Activated T-helper 9 cell treated with anti-CD3 and anti-CD28 coated beads, Interleukin-2, amount 50 U/mL, for 16 hours (primary cell): ENCODE results near the gene UBA6.

Experiments
- DNase-seq: peaks from one replicate; pipeline ENCODE4 v3.0.0-alpha.2; 2020; ENCODE audit warnings: low read depth

Gene UBA6

DNA sequence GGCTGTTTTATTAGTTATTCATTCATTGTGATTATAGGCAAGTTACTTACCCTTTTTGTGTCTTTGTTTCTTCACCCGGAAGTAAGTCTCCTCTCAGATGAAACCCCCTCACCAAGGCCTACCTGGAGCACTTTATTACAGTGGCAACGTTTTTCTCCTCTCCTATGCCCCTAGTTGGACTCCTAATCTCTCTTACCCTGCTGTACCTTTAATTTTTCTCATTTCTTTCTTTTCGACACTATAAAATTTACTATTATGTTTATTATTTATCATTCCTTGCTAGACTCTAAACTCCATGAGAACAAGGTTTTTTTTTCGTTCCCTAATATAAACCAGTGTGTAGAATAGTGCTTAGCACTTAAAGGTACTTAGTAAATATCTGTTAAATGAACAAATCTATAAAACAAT is 124.9 kb downstream of the UBA6 start:
- DNase-seq, result no peak

DNA sequence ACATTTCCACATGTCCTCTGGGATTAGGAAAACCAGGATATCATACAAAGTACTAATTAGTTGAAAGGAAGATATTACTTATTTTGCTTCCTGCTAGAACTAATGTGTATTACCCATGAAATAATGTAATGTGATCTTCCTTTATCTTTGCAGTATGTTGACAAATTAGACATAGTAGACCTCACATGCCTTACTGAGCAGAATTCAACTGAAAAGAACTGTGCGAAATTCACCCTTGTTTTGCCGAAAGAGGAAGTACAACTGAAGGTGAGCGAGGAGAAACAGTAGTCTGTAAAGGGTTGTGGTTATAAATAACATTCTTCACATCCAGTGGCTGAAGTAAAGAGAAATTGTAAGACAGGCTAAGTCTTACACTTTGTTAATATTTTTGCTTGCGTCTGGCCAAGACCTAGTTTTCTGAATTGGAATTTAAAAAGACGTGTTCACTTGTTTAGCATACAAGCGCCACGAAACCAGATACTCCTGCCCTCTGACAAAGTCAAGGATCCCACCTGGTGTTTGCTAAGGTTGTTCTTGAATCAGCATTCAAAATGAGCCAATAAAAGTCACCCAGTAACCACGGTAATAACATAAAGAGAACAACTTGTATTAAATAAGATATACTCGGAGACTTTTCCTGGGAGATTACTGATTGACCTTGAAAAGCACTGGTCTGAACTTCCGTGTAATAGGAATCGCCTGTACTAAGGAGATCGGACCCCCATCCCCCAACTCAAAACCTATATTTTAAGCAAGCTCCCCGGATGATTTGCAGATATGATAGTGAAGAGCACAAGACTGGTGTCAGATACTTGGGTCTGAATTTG is 125.5 kb downstream of the UBA6 start:
- DNase-seq, result no peak

DNA sequence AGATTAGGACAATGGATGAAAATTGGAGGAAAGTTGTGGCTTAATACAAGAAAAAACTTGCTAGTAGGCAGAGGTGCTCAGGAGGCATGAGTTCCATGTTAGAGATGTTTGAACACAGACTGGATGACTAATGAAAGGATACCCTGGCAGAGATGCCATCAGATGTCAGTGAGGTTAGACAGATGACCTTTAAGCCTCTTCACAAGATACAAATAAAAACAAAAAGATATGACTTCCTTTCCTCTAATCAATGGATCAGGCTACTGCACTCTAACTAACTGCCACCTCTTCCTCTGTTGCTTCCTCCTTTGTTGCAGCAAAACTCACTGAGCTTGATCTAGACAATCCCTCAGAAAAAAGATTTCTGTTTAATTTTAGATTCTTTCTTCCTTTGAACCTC is 127.8 kb downstream of the UBA6 start:
- DNase-seq, result no peak

DNA sequence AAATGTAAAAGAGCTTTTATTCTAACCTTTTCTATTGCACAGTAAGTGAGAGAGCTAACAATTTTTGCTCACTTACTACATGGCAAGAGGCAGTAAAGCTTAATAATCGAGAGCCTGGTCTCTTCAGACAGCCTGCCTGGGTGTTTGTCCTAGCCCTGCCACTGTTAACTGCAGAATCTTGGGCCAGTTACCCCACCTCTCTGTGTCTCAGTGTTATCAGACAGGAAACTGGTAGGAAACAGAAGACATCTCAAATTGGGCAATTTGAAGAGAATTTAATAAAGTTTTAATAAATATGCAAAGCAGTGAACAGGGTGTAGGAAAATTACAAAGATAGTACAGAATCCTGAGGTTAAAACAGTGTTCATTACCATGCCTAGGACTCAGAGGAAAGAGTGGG is 129.0 kb downstream of the UBA6 start:
- DNase-seq, result no peak

DNA sequence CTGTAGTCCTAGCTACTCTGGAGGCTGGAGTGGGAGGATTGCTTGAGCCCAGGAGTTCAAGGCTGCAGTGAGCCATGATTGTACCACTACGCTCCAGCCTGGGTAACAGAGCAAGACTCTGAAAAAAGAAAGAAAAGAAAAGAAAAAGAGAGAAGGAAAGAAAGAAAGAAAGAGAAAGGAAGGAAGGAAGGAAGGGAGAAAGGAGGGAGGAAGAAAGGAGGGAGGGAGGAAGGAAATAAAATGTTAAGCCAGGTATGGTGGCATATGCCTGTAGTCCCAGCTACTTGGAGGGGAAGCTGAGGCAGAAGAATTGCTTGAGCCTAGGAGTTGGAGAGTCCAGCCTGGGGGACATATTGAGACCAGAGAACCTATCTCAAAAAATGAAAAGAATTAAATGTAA is 130.4 kb downstream of the UBA6 start:
- DNase-seq, result no peak

DNA sequence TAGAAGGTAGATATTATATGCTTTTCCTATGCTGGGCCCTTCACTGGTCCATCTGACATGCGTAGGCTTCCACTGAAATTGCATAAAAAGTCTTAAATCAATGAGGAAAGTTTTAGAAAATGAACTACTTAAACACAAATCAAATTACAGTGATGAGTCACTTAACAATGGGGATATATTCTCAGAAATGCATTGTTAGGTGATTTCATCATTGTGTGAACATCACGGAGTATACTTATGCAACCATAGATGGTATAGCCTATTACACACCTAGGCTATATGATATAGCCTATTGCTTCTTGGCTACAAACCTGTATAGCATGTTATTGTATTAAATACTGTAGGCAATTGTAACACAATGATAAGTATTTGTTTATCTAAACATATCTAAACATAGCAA is 132.1 kb downstream of the UBA6 start:
- no peak for DNase-seq

DNA sequence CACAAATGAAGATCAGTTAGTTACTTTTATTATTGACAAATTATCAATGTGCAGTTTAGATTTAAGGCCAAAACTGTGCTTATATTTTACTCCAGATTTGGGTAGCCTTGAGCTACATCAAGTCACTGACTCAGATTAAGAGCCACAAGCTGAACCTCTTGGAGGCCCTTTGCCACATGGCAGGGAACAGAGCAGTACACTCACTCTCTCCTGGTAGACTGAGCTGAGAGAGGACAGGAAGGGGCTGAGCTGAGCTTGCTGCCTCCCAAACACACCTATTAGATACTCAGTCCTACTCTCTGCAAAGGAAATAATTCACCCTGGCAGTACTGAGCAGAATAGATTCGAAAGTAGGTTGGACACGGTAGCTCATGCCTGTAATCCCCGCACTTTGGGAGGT is 134.6 kb downstream of the UBA6 start:
- DNase-seq, result no peak

DNA sequence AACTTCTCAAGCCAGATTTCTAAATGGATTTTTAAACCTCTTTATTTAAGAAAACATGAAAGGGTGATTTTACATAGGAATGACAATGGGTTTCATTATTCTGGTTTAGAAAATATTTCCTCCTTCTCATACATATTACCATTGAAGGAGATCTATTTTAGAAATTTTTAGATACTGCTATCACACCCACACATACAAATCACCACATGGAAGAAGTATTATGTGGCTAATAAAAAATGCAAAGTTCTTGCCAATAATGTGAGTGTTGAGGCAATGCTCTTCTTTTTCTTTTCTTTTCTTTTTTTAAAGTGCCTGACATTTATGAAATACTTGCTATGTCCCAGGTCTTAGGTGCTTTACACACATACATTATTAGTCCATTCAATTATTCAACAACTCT is 135.7 kb downstream of the UBA6 start:
- no peak for DNase-seq
